OCI-M2 (cell line): ENCODE data around the gene INCA1.
"Not testable (repeated sequence)": the region's sequence is repeated elsewhere in the genome, so short reads cannot be mapped to it uniquely, and the experiment has no call there.

Experiments used
- DNase-seq: peaks from one replicate; lab custom pipeline; 2025; ENCODE audit not compliant: unreplicated experiment; lab: John Stamatoyannopoulos, UW

INCA1 gene, protein sequence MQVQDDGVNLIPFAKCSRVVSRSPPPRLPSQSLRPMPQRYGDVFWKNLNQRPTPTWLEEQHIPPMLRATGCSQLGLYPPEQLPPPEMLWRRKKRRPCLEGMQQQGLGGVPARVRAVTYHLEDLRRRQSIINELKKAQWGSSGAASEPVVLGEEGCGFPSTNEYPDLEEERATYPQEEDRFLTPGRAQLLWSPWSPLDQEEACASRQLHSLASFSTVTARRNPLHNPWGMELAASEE

DNA sequence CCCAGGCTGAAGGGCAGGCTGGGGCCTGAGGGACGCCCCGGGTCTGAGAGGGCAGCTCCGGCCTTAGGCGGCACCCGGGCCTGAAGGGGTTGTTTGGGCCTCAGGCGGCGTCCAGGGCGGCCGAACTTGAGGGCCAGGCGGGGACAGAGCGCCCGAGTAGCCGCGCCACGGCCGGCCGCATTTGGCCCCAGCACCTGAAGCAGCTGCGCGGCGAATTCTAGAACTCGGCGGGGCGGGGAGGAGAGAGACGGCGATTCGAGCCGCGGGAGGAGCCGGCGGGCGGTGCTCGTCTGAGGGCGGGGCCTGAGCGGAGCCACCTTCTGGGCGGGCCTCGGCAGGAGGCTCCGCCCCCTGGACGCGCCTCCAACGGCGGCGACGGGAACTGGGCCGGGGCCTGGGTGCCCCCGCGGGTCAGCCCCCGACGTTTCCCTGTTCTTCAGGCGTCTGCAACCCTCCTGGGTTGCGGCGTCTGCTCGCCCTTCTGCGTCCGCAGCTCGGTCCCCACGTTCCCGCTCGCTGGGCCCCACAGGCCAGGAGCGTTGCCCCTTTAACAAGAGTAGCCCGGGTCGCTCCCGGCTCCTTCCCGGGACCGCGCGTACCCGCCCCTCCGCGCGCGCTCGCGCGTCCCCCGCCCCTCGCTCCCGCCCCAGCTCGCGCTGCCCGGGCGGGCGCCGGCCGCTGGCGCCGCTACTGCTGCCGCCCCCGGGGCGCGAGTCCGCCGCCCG is at the start of gene INCA1, which contains the start of gene KIF1C:
INCA1 (minus strand) TSS at position 221 of the 725 bp plus-strand sequence. CDS start 3,085 bp downstream, outside the sequence.
KIF1C (plus strand) TSS at position 649 of the 725 bp plus-strand sequence. CDS start 2,297 bp downstream, outside the sequence.
- DNase-seq: peak; percentile 36

DNA sequence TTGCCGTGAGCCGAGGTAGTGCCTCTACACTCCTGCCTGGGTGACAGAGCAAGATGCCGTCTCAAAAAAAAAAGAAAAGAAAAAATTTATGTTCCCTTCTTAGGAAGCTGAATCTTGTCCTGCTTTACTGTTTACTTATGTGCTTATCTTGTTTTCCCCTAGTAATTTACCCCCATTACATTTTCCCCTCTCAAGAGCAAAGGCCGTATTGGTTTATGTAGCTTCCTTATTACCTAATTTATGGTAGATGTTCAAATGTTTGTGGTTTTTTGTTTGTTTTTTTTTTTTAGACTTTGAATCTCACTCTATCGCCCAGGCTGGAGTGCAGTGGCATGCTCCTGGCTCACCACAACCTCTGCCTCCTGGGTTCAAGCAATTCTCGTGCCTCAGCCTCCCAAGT is 48.2 kb upstream of the INCA1 start:
- DNase-seq: no peak

DNA sequence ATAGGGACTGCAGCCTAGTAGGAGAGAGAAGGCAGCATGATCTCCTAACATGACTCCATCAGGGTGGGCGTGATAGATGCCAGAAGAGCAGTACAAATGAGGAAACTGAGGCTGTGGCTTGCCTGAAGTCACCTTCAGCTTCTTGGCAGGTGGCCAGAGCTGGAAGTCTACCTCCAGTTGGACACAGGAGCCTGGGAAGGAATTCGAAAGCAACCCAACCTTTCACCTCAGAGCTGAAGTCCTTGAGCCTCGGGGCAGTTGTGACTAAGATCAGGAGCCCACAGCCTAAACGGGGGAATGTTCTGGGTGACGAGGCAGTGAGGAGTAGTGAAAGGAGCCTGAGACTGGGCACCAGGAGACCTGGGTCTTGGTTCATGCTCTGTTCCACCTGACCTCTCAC is 47.3 kb upstream of the INCA1 start:
- DNase-seq: no peak

DNA sequence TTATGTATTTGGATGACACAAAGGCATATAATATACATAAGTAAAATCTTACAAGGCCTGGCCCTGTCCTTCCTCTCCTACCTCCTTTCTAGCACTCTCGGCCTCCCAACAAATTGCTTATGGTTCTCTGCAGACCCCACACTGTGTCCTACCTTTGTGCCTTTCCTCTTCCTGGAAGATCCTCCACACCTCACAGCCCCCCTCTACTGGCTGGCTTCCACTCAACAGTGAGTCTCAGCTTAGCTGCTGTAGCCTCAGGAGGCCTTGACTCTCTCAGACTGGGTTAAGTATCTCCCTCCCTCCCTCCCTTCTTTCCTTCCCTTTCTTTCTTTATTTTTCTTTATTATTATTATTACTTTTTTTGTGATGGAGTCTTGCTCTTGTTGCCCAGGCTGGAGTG is 46.2 kb upstream of the INCA1 start:
- DNase-seq: no peak

DNA sequence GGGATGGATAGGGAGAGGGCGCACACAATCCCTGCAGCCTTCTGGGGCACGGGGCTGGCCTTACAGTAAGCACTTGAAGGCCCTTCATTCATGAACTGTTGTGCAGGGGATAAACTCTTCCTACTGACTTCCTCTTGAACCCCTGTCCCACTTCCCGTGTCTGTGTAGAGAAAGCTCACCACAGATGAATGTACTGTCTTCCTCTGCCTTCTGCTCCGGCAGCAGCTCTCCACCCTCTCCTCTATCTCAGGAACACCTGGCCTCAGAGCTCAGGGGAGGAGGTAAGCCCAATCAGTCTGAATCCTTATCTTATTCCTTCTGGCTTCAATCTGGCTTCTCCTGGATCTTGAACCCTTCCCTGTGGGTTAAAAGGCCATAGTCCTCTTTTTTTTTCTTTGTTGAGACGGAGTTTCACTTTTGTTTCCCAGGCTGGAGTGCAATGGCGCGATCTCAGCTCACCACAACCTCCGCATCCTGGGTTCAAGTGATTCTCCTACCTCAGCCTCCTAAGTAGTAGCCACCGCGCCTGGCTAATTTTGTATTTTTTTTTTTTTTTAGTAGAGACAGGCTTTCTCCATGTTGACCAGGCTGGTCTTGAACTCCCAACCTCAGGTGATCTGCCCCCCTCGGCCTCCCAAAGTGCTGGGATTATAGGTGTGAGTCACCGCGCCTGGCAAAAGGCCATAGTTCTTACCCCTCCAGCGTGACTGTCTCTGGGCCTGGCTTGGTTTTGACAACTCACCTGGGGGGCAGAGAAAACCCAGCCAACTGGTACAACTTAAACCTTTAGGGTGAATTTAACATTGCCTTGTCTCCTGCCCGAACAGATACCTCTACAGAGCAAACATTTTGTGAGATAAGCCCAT is 45.1 kb upstream of the INCA1 start:
- DNase-seq: no peak

DNA sequence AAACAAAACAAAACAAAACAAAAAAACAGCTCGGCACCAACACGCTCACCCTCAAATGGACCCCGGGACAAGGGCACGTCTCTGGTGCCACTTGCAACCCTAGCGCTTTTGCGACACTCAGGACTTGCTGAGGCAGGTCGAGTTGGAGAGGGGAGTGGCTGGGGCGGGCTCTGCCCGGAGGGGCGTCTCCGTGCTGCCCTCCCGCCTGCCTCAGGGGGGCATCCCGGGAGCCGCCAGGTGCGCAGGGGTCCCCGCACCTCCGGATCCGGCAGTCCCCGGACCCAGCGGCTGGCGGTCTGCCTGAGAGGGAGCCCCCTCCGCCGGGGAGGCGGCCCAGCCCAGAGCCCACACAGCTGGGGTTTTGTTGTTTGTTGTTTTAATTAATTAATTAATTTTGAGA is 38.0 kb upstream of the INCA1 start, which contains the start of gene SLC52A1:
SLC52A1 (minus strand) TSS at position 112 of the 400 bp plus-strand sequence. CDS start 820 bp downstream, outside the sequence.
- DNase-seq: no peak

DNA sequence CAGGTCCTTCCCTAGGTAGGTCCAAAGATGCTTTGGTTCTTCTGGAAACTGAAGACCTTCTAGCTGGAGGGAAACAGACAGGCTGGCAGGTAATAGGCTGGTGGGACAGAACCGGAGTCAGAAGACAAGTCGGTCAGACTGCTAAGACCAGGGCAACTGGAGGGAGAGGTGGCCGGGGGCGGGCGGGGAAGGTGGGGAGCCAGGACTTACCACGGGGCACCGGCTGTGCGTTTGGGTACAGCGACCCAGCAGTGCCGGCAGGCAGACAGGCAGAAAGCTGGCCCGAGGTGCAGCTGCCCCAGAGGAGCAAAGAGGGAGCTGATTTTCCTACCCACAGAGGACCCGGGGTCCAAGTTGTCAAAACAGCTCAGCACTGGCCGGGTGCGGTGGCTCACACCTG is 37.3 kb upstream of the INCA1 start:
- no peak for DNase-seq

DNA sequence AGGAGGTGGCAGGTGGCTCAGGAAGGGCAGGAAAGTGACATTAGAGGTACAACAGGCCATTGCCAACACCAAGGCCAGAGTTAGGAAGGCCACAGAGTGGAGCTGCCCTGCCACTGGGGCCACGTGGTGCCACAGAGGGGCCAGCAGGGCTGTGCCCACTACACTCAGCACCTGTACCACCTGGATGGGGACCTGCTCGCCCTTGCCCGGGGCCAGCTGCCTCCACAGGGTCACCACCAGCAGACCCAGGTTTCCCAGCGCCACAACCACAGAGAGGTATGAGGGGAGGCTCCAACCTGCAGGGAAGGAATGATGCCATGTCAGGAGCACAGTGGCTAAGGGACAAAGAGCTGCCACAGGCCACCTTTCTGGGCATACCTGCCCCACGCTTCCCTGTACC is 36.7 kb upstream of the INCA1 start:
- DNase-seq: no peak

DNA sequence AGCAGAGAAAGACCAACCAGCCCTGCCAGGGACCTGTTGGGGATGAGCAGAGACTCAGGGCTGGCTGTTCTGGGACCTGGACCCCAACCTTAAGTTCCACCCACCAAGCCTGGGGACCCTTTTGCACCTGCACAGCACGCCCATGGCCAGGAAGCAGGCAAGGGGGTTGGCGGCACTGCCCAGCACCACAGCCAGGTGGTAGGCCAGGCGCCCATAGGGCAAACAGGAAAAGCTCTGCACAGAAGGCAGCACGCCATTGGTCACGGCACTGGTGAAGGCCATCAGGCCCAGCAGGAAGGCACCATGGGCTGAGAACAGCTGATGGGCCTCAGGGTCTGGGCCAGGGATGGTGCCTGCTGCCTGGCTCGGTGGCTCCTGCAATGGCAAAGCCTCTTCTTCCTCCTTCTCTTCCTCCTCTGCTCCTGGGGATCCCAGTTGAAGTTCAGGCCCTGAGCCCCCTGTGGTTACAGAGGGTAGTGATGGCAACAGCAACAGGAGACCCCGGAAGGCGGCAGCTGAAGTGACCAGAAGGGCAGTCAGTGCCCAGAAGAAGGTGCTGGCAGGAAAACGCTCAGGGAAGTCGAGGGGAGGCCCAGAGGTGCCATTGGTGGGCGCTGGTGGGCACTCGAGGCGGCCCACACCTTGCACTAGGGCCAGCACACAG is 36.2 kb upstream of the INCA1 start:
- DNase-seq: no peak

DNA sequence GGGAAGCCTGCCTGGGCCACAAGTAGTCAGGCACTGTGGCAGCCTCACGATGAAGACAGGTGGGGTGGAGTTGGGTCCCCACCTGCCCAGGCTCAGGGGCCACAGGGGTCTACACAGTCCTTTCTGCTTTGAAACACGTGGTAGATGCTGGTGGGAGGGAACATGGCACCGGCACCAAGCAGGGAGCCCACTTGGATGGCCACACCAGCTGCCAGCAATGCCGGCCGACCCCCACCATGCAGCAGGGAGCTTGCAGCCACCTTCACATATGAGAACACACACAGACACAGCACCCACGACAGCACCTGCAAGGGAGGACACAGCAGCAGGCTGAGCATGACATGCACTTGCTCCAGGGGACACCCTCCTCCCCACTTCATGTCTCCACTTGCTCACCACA is 35.5 kb upstream of the INCA1 start:
- no peak for DNase-seq

DNA sequence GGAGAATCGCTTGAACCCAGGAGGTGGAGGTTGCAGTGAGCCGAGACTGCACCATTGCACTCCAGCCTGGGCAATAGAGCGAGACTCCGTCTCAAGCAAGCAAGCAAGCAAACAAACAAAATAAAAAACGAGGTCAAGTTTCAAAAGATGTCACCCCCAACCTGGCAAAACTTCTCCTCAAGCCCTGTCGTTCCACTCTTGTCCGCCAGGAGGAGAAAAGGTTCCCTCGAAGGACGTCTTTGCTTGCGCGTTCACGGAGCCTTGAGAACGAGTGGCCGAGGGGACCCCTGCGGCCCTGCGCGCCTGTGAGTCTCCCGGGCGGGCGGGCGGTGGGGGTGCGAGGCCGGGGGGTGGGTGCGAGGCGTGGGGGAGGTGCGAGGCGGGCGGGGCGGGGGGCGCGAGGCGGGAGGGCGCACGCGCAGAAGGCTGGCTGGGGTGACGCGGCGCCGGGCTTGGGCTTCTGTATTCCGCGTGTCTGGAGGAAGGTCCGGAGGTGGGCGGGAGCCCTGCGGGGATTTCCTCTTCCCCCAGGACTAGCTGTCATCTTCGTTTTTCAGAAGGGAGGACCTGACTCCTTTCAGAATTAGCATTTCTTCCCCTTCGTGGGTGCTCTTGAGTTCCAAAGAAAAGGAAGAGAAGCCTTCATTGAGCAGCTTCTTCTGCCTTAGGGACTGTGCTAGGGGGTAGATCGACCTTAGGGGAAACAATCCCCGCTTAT is 34.2 kb upstream of the INCA1 start:
- DNase-seq: peak; percentile 32

DNA sequence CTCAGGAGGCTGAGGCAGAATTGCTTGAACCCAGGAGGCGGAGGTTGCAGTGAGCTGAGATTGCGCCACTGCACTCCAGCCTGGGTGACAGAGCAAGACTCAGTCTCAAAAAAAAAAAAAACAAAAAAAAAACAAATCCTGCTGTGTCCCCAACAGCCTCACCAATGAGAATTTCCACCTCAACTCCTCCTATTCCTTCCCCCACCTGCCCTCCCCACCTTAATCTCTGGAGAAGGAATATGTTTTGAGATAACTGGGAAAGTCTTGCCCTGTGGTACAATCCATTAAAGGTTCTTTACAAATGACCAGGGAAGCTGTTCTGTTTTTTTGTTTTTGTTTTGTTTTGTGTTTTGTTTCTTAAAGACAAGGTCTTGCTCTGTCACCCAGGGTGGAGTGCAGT is 32.8 kb upstream of the INCA1 start:
- not testable (repeated sequence) for DNase-seq

DNA sequence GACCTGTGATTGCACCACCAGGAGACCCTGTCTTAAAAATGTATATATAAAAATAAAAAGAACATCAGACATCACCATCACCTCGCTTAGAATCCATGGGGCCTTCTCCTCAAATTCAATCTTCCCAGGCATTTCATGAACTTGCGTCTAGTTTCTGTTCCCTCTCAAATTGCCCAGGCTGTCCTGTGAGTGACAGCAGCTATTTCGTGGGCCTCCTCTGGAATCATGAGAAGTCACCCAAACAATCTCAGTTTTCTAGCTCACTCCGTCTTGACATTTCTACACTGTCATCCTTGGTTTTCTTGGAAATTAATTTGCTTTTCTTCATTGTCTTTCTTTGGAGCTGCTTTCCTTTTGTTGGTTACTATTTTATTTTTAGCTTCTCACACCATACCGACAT is 30.6 kb upstream of the INCA1 start:
- no peak for DNase-seq

DNA sequence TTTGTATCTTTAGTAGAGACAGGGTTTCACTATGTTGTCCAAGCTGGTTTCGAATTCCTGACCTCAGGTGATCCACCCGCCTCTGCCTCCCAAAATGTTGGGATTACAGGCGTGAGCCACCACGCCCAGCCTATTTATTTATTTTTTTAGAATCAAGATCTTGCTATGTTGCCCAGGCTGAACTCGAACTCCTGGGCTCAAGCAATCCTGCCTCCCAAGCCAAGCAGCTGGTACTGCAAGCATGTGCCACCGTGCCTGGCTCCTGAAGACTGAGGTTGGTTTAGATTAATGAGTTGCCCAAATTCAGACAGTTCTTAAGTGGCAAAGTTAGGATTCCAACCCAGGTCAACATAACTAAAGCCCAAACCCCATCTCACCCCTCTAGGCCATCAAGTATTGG is 30.0 kb upstream of the INCA1 start:
- no peak for DNase-seq

DNA sequence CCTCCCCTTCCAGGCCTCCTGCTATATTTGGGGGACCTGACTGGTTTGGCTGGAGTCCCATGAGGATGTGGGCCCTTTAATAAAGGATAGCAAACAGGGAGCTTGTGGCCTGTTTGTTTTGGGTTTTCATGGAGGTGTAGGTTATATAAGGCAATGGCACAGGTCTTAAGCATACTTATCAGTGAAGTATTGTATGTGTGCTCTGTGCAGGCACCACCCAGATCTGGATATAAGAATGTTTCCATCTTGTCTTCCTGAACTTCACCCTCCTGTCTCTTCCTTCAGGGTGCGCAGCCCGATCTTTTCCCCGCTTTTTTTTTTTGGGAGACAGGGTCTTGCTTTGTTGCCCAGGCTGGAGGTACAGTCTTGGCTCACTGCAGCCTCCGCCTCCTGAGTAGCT is 27.3 kb upstream of the INCA1 start:
- DNase-seq: no peak

DNA sequence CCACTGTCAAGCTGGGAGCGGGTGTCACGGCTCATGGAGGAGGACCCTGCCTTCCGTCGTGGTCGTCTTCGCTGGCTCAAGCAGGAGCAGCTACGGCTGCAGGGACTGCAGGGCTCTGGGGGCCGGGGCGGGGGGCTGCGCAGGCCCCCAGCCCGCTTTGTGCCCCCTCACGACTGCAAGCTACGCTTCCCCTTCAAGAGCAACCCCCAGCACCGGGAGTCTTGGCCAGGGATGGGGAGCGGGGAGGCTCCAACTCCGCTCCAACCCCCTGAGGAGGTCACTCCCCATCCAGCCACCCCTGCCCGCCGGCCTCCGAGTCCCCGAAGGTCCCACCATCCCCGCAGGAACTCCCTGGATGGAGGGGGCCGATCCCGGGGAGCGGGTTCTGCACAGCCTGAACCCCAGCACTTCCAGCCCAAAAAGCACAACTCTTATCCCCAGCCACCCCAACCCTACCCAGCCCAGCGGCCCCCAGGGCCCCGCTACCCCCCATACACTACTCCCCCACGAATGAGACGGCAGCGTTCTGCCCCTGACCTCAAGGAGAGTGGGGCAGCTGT is 26.3 kb upstream of the INCA1 start:
- no peak for DNase-seq

DNA sequence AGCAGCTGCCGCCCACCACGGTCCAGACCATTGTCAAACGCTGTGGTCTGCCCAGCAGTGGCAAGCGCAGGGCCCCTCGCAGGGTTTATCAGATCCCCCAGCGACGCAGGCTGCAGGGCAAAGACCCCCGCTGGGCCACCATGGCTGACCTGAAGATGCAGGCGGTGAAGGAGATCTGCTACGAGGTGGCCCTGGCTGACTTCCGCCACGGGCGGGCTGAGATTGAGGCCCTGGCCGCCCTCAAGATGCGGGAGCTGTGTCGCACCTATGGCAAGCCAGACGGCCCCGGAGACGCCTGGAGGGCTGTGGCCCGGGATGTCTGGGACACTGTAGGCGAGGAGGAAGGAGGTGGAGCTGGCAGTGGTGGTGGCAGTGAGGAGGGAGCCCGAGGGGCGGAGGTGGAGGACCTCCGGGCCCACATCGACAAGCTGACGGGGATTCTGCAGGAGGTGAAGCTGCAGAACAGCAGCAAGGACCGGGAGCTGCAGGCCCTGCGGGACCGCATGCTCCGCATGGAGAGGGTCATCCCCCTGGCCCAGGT is 24.9 kb upstream of the INCA1 start:
- no peak for DNase-seq

DNA sequence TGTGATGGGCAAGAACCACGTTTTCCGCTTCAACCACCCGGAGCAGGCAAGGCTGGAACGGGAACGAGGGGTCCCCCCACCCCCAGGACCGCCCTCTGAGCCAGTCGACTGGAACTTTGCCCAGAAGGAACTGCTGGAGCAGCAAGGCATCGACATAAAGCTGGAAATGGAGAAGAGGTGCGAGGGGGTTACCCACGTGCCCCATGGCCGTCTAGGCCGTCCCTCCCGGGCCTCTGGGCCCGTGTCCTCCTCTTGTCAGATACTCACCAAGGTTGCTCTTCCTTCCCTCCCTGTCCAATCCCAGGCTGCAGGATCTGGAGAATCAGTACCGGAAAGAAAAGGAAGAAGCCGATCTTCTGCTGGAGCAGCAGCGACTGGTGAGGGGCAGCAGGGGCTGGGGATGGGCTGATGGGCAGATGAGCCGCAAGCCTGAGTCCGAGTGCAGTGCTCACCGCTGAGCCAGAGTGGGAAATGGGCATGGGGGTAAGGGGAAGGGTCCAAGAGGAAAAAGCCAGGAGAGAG is 23.2 kb upstream of the INCA1 start:
- no peak for DNase-seq

DNA sequence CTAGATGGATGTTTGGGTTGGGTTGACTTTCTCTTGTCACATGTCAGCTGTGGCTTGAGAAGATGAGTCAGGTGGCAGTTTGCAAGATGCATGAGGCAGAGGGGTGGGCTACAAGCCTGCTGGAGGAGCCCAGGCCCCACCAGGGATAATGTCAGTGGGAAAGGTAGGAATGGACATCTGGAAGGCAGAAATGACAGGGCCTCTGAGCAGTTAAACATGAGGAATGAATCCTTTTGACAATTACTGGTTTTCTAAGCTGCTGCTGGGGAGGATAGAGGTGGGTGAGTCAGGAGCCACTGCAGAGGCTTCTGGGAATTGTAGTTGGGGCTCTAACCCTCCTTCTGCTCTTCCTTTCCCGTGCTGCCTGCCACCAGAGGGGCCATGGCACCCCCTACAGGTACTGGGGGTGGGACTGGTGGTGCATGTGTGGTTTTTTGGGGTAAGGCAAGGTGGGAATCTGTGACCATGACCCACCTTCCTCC is 22.2 kb upstream of the INCA1 start:
- DNase-seq: no peak
